Measurements from ENCODE around the gene PCDH9. TPM values are rescaled to one million over a fixed set of nuclear protein-coding genes. Genes with fewer than 3 reads are reported as not detected.

The PCDH9 gene
- total and polyA plus RNA-seq, 4 experiments from 2014 or later, result 0.08 to 0.18 (median 0.14) TPM

- H3K4me3 Mint-ChIP-seq, result no peak overlapping the region
- Histone ChIP-seq H3K36me3 (ENCODE audit: insufficient read depth, low read length) (no peaks in the 10 kb centered on the region), H3K9me3 (ENCODE audit: control insufficient read depth in 1 of 2, low read length in 2 of 2) (no peaks in the 10 kb centered on the region), H3K27ac (ENCODE audit: low read depth, low read length) (no peak overlapping the region), H3K27me3 (ENCODE audit: insufficient read depth, low read length) (no peaks in the 10 kb centered on the region), H3K4me3 (ENCODE audit: low read length in 2 of 2) (no peak overlapping the region), H3K4me1 (ENCODE audit: insufficient read depth, low read length) (no peaks in the 10 kb centered on the region)
- DNase-seq, result no peak
- H3K4me1 Mint-ChIP-seq, result no peaks in the 10 kb centered on the region
- H3K27me3 Mint-ChIP-seq, result no peaks in the 10 kb centered on the region
- no peak overlapping the region for H3K27ac Mint-ChIP-seq
- ChIA-PET CTCF (ENCODE audit: partially characterized antibody) (no interaction called here), POLR2A (ENCODE audit: partially characterized antibody) (no interaction called here)
- peaks cover 2 to 6% (median 3%) of the 10 kb centered on the region in 8 donors for H3K9me3 Mint-ChIP-seq
- H3K36me3 Mint-ChIP-seq, result no peaks in the 10 kb centered on the region
- intact Hi-C loops (cut with micrococcal nuclease), result no loop called here
These were observed 827.6 kb downstream of the PCDH9 start for GRCh38 chr13:66402546-66402945.

GRCh38 chr13:66402066-66402465 lies 828.1 kb downstream of the PCDH9 start:
- intact Hi-C loops (cut with micrococcal nuclease), result no loop called here
- H3K4me1 ChIP-seq (ENCODE audit: insufficient read depth, low read length), result no peaks in the 10 kb centered on the region
- CTCF ChIA-PET (ENCODE audit: partially characterized antibody), result no interaction called here
- no peak for DNase-seq
- Mint-ChIP-seq H3K36me3 (no peaks in the 10 kb centered on the region), H3K4me1 (no peaks in the 10 kb centered on the region), H3K27ac (no peak overlapping the region), H3K4me3 (no peak overlapping the region), H3K27me3 (no peaks in the 10 kb centered on the region), H3K9me3 (peaks cover 2 to 6% (median 3%) of the 10 kb centered on the region in 8 donors)
- H3K36me3 ChIP-seq (ENCODE audit: insufficient read depth, low read length), result no peaks in the 10 kb centered on the region
- POLR2A ChIA-PET (ENCODE audit: partially characterized antibody), result no interaction called here
- H3K4me3 ChIP-seq (ENCODE audit: low read length in 2 of 2), result no peak overlapping the region
- H3K27me3 ChIP-seq (ENCODE audit: insufficient read depth, low read length), result no peaks in the 10 kb centered on the region
- no peaks in the 10 kb centered on the region for H3K9me3 ChIP-seq (ENCODE audit: control insufficient read depth in 1 of 2, low read length in 2 of 2)
- no peak overlapping the region for H3K27ac ChIP-seq (ENCODE audit: low read depth, low read length)

- no peaks in the 10 kb centered on the region for H3K4me1 Mint-ChIP-seq
- H3K36me3 ChIP-seq (ENCODE audit: insufficient read depth, low read length), result no peaks in the 10 kb centered on the region
- no peak for DNase-seq
- intact Hi-C loops (cut with micrococcal nuclease), result no loop called here
- no peaks in the 10 kb centered on the region for H3K27me3 Mint-ChIP-seq
- no peaks in the 10 kb centered on the region for H3K27me3 ChIP-seq (ENCODE audit: insufficient read depth, low read length)
- H3K4me1 ChIP-seq (ENCODE audit: insufficient read depth, low read length), result no peaks in the 10 kb centered on the region
- no peak overlapping the region for H3K27ac ChIP-seq (ENCODE audit: low read depth, low read length)
- POLR2A ChIA-PET (ENCODE audit: partially characterized antibody), result no interaction called here
- H3K4me3 ChIP-seq (ENCODE audit: low read length in 2 of 2), result no peak overlapping the region
- peaks cover 0 to 10% (median 4%) of the 10 kb centered on the region in 8 donors for H3K9me3 Mint-ChIP-seq
- H3K4me3 Mint-ChIP-seq, result no peak overlapping the region
- CTCF ChIA-PET (ENCODE audit: partially characterized antibody), result no interaction called here
- H3K27ac Mint-ChIP-seq, result no peak overlapping the region
- no peaks in the 10 kb centered on the region for H3K9me3 ChIP-seq (ENCODE audit: control insufficient read depth in 1 of 2, low read length in 2 of 2)
- H3K36me3 Mint-ChIP-seq, result no peaks in the 10 kb centered on the region
These were observed 829.8 kb downstream of the PCDH9 start for GRCh38 chr13:66400292-66400691.

- no peaks in the 10 kb centered on the region for H3K36me3 Mint-ChIP-seq
- H3K27me3 ChIP-seq (ENCODE audit: insufficient read depth, low read length), result no peaks in the 10 kb centered on the region
- no peaks in the 10 kb centered on the region for H3K4me1 ChIP-seq (ENCODE audit: insufficient read depth, low read length)
- H3K36me3 ChIP-seq (ENCODE audit: insufficient read depth, low read length), result no peaks in the 10 kb centered on the region
- no peak overlapping the region for H3K27ac ChIP-seq (ENCODE audit: low read depth, low read length)
- POLR2A ChIA-PET (ENCODE audit: partially characterized antibody), result no interaction called here
- intact Hi-C loops (cut with micrococcal nuclease), result no loop called here
- peaks cover 0 to 12% (median 6%) of the 10 kb centered on the region in 8 donors for H3K9me3 Mint-ChIP-seq
- no peaks in the 10 kb centered on the region for H3K27me3 Mint-ChIP-seq
- no peaks in the 10 kb centered on the region for H3K4me1 Mint-ChIP-seq
- H3K9me3 ChIP-seq (ENCODE audit: control insufficient read depth in 1 of 2, low read length in 2 of 2), result no peaks in the 10 kb centered on the region
- CTCF ChIA-PET (ENCODE audit: partially characterized antibody), result no interaction called here
- H3K27ac Mint-ChIP-seq, result no peak overlapping the region
- H3K4me3 Mint-ChIP-seq, result no peak overlapping the region
- no peak for DNase-seq
- H3K4me3 ChIP-seq (ENCODE audit: low read length in 2 of 2), result no peak overlapping the region
These were observed 830.3 kb downstream of the PCDH9 start for GRCh38 chr13:66399873-66400272.

- Histone ChIP-seq H3K4me1 (ENCODE audit: insufficient read depth, low read length) (no peaks in the 10 kb centered on the region), H3K4me3 (ENCODE audit: low read length in 2 of 2) (no peak overlapping the region), H3K27me3 (ENCODE audit: insufficient read depth, low read length) (no peaks in the 10 kb centered on the region), H3K36me3 (ENCODE audit: insufficient read depth, low read length) (no peaks in the 10 kb centered on the region), H3K27ac (ENCODE audit: low read depth, low read length) (no peak overlapping the region), H3K9me3 (ENCODE audit: control insufficient read depth in 1 of 2, low read length in 2 of 2) (no peaks in the 10 kb centered on the region)
- no peak overlapping the region for H3K4me3 Mint-ChIP-seq
- H3K9me3 Mint-ChIP-seq, result peaks cover 0 to 13% (median 3%) of the 10 kb centered on the region in 8 donors
- H3K36me3 Mint-ChIP-seq, result no peaks in the 10 kb centered on the region
- no peaks in the 10 kb centered on the region for H3K4me1 Mint-ChIP-seq
- H3K27ac Mint-ChIP-seq, result no peak overlapping the region
- intact Hi-C loops (cut with micrococcal nuclease), result no loop called here
- H3K27me3 Mint-ChIP-seq, result no peaks in the 10 kb centered on the region
- no peak for DNase-seq
- CTCF ChIA-PET (ENCODE audit: partially characterized antibody), result no interaction called here
- POLR2A ChIA-PET (ENCODE audit: partially characterized antibody), result no interaction called here
These were observed 833.0 kb downstream of the PCDH9 start for GRCh38 chr13:66397133-66397532.

- Mint-ChIP-seq H3K9me3 (peaks cover 0 to 13% (median 4%) of the 10 kb centered on the region in 8 donors), H3K27me3 (no peaks in the 10 kb centered on the region), H3K36me3 (no peaks in the 10 kb centered on the region), H3K4me3 (no peak overlapping the region), H3K27ac (no peak overlapping the region), H3K4me1 (no peaks in the 10 kb centered on the region)
- Histone ChIP-seq H3K27ac (ENCODE audit: low read depth, low read length) (no peak overlapping the region), H3K4me3 (ENCODE audit: low read length in 2 of 2) (no peak overlapping the region), H3K36me3 (ENCODE audit: insufficient read depth, low read length) (no peaks in the 10 kb centered on the region), H3K27me3 (ENCODE audit: insufficient read depth, low read length) (no peaks in the 10 kb centered on the region), H3K9me3 (ENCODE audit: control insufficient read depth in 1 of 2, low read length in 2 of 2) (no peaks in the 10 kb centered on the region), H3K4me1 (ENCODE audit: insufficient read depth, low read length) (no peaks in the 10 kb centered on the region)
- ChIA-PET CTCF (ENCODE audit: partially characterized antibody) (no interaction called here), POLR2A (ENCODE audit: partially characterized antibody) (no interaction called here)
- DNase-seq, result no peak
- intact Hi-C loops (cut with micrococcal nuclease), result no loop called here
These were observed 838.8 kb downstream of the PCDH9 start for GRCh38 chr13:66391322-66391721.

- Mint-ChIP-seq H3K36me3 (no peaks in the 10 kb centered on the region), H3K4me1 (no peaks in the 10 kb centered on the region), H3K27me3 (no peaks in the 10 kb centered on the region), H3K4me3 (no peak overlapping the region), H3K9me3 (peaks cover 0 to 5% (median 1%) of the 10 kb centered on the region in 8 donors), H3K27ac (no peak overlapping the region)
- H3K9me3 ChIP-seq (ENCODE audit: control insufficient read depth in 1 of 2, low read length in 2 of 2), result no peaks in the 10 kb centered on the region
- H3K4me1 ChIP-seq (ENCODE audit: insufficient read depth, low read length), result no peaks in the 10 kb centered on the region
- POLR2A ChIA-PET (ENCODE audit: partially characterized antibody), result no interaction called here
- H3K4me3 ChIP-seq (ENCODE audit: low read length in 2 of 2), result no peak overlapping the region
- CTCF ChIA-PET (ENCODE audit: partially characterized antibody), result no interaction called here
- H3K27ac ChIP-seq (ENCODE audit: low read depth, low read length), result no peak overlapping the region
- no peak for DNase-seq
- no peaks in the 10 kb centered on the region for H3K27me3 ChIP-seq (ENCODE audit: insufficient read depth, low read length)
- H3K36me3 ChIP-seq (ENCODE audit: insufficient read depth, low read length), result no peaks in the 10 kb centered on the region
- intact Hi-C loops (cut with micrococcal nuclease), result no loop called here
These were observed 851.2 kb downstream of the PCDH9 start for GRCh38 chr13:66378894-66379293.

GRCh38 chr13:66377569-66377968 lies 852.6 kb downstream of the PCDH9 start:
- Mint-ChIP-seq H3K4me1 (no peaks in the 10 kb centered on the region), H3K9me3 (peaks cover 0 to 6% (median 1%) of the 10 kb centered on the region in 8 donors), H3K4me3 (no peak overlapping the region), H3K27me3 (no peaks in the 10 kb centered on the region), H3K36me3 (no peaks in the 10 kb centered on the region), H3K27ac (no peak overlapping the region)
- no peaks in the 10 kb centered on the region for H3K9me3 ChIP-seq (ENCODE audit: control insufficient read depth in 1 of 2, low read length in 2 of 2)
- ChIA-PET POLR2A (ENCODE audit: partially characterized antibody) (no interaction called here), CTCF (ENCODE audit: partially characterized antibody) (no interaction called here)
- H3K4me3 ChIP-seq (ENCODE audit: low read length in 2 of 2), result no peak overlapping the region
- no peaks in the 10 kb centered on the region for H3K27me3 ChIP-seq (ENCODE audit: insufficient read depth, low read length)
- no peaks in the 10 kb centered on the region for H3K4me1 ChIP-seq (ENCODE audit: insufficient read depth, low read length)
- intact Hi-C loops (cut with micrococcal nuclease), result no loop called here
- H3K36me3 ChIP-seq (ENCODE audit: insufficient read depth, low read length), result no peaks in the 10 kb centered on the region
- no peak for DNase-seq
- H3K27ac ChIP-seq (ENCODE audit: low read depth, low read length), result no peak overlapping the region

Data from CD4-positive, alpha-beta memory T cell (primary cell).